GM21737 (cell line): ENCODE results near the gene HSFY1.
"Not testable (repeated sequence)": the region's sequence is repeated elsewhere in the genome, so short reads cannot be mapped to it uniquely, and the experiment has no call there.

Experiments
- ATAC-seq: cut with Tn5 transposase; IDR thresholded peaks from one replicate; pipeline ENCODE4 v1.9.1; 2021; ENCODE audit warnings: mild to moderate bottlenecking, moderate library complexity; ENCODE audit not compliant: unreplicated experiment

The HSFY1 gene, protein sequence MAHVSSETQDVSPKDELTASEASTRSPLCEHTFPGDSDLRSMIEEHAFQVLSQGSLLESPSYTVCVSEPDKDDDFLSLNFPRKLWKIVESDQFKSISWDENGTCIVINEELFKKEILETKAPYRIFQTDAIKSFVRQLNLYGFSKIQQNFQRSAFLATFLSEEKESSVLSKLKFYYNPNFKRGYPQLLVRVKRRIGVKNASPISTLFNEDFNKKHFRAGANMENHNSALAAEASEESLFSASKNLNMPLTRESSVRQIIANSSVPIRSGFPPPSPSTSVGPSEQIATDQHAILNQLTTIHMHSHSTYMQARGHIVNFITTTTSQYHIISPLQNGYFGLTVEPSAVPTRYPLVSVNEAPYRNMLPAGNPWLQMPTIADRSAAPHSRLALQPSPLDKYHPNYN

GRCh38 chrY:18546420-18546819 is at the start of gene HSFY1:
Gene HSFY1, plus strand, starts transcription at chrY:18546720. Its CDS starts 68 bp downstream, at chrY:18546788.
- ATAC-seq: not testable (repeated sequence)

- ATAC-seq: not testable (repeated sequence)
Measured at GRCh38 chrY:18504266-18504665, 42.3 kb upstream of the HSFY1 start.

GRCh38 chrY:18530995-18531655 is 15.4 kb upstream of the HSFY1 start:
- ATAC-seq: not testable (repeated sequence)

DNA sequence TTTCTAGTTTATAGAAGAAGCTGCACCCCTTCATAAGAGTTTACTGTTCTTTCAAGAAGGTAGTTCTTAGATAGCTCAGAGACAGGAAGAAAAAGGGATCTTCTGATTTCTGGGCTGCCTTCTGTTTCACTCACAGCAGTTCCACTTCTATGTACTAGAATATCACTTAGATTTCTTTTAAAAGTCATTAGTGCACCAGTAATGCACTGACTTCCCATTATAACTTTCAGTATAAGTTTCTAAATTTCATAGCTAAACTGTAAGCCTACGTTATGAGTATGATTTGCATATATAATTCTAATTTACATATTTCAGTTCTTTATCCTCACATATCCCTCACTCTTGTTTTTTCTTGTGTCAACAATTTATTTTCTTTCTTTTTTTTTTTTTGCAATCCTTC is 7.6 kb upstream of the HSFY1 start:
- ATAC-seq: not testable (repeated sequence)

GRCh38 chrY:18553132-18553531 is 6.6 kb downstream of the HSFY1 start:
- ATAC-seq: not testable (repeated sequence)

DNA sequence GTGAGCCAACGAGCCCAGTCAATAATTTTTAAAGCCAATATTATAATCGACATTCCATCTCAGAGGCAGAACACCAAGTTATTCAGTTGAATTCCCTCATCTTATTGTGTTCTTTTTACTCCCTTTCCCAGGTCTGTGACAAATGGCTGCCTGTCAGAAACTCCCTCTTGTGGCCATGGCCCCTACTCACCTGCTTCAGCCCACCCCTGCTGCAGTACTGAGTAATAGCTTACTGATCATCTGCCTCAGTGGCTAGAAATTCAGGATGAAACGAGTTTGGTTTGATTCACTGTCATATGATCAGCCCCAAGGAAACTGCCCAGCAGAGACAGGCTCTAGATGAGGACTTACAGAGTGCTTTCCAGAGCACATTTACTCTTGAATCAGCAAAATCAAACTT is 19.4 kb downstream of the HSFY1 start:
- ATAC-seq: not testable (repeated sequence)
